Heart left ventricle (tissue), 16 donors: ENCODE measurements around the gene RRAS. TPM values are rescaled to one million over a fixed set of nuclear protein-coding genes. Genes with fewer than 3 reads are reported as not detected.

Source experiments
- ATAC-seq, 4 donors: fragments of 200-7000 bp; cut with Tn5 transposase; one replicate each; pipeline ENCODE4 v1.9.1; 2020 to 2022; ENCODE audit warnings: moderate library complexity in 4 of 4, mild to moderate bottlenecking in 3 of 4, moderate number of reproducible peaks in 1 of 4
- DNase-seq, 5 donors: peaks; one replicate each; pipeline ENCODE4 v3.0.0-alpha.2; 2020
- H3K27ac ChIP-seq, 12 donors: fragments of 200-600 bp; sonication (generic) in 4 of 12; one replicate each; pipeline versions ENCODE4 v1.5.0 to v1.8.0; 2016 to 2022; ENCODE audit warnings: mild to moderate bottlenecking in 2 of 12
- H3K27me3 ChIP-seq, 9 donors: fragments of 200-600 bp; sonication (generic) in 2 of 9; one replicate each; pipeline versions ENCODE4 v1.5.1 to v1.8.0; 2016 to 2022; ENCODE audit warnings: mild to moderate bottlenecking in 3 of 9
- H3K36me3 ChIP-seq, 9 donors: fragments of 200-600 bp; sonication (generic) in 2 of 9; one replicate each; pipeline versions ENCODE4 v1.5.0 to v1.8.0; 2018 to 2022; ENCODE audit warnings: mild to moderate bottlenecking in 2 of 9
- H3K4me1 ChIP-seq, 12 donors: fragments of 200-600 bp; sonication (generic) in 4 of 12; one replicate each; pipeline versions ENCODE4 v1.5.0 to v1.8.0; 2016 to 2022; ENCODE audit warnings: mild to moderate bottlenecking in 3 of 12
- H3K4me3 ChIP-seq, 12 donors: fragments of 200-600 bp; sonication (generic) in 4 of 12; one replicate each; pipeline versions ENCODE4 v1.5.0 to v1.8.0; 2017 to 2022; ENCODE audit warnings: mild to moderate bottlenecking in 9 of 12, moderate library complexity in 4 of 12
- H3K9me3 ChIP-seq, 12 donors: fragments of 200-600 bp; sonication (generic) in 4 of 12; one replicate each; pipeline versions ENCODE4 v1.5.0 to v1.8.0; 2016 to 2022; ENCODE audit warnings: mild to moderate bottlenecking in 1 of 12
- POLR2A ChIP-seq, 2 donors: fragments of 450-650 bp; IDR thresholded peaks; one replicate each; pipeline ENCODE4 v1.6.1; 2017; ENCODE audit warnings: antibody characterized with exemption in 2 of 2, mild to moderate bottlenecking in 2 of 2, moderate library complexity in 2 of 2
- WGBS, 4 donors: extraction: QIAGEN DNeasy Blood & Tissue Kit in 2 of 4; methylation state at CpG; one replicate each; pipeline versions ENCODE4 v1.1.5 to v1.1.7; 2013 to 2018; 5-methylcytosine and 5-hydroxymethylcytosine counted together
- intact Hi-C, 10 donors: fragments of 100-400 bp; cut with DNase I; formaldehyde crosslinking; loops; one replicate each; pipeline versions ENCODE4 v1.11.1 to v1.14.2; 2022
- polyA plus RNA-seq, 2 donors: library from polyadenylated mRNA; stranded (reverse); fragments of 200-250 nt; gene quantifications; one replicate each; pipeline ENCODE4 v1.2.3, GENCODE V29; 2013
- total RNA-seq, 9 donors: library from RNA; depleted of rRNA in 2 of 9; stranded (reverse); fragments of >200 nt in 2 of 9; fragmentation: NEBNext Ultra II Directional in 3 of 9; extraction: Animal tissue kit (Norgen Biotek cat#: 25700) in 3 of 9; gene quantifications; one replicate each; pipeline versions ENCODE4 v1.1.0 to v1.2.4, GENCODE V29; 2016 to 2023
- TF ChIP-seq, protein P1 (sequence below), 12 donors: fragments of 200-600 bp; sonication (generic) in 4 of 12; IDR thresholded peaks; one replicate each; pipeline versions ENCODE4 v1.5.0 to v1.8.0; 2018 to 2022; ENCODE audit warnings: antibody characterized with exemption in 12 of 12, mild to moderate bottlenecking in 5 of 12
- donor health status: ischemic (EF 13 %, LVEDD 7.1; RV severe dilation, severe dysfunction).
- donor health status: healthy with polysubstance abuse.
- donor health status: DM: no; HTN: yes; CAD: no.
- donor health status: DM: no; HTN: no; CAD: no.
- donor health status: ischemic (EF 25% LVEDD 6.9; RV normal size, moderate dysfunction).
- donor health status: ischemic (EF 25% LVEDD 5.7; RV mildly dilated, moderate dysfunction).
- donor health status: healthy.
- donor health status: DM: yes; HTN: yes; CAD: no.
- donor health status: ischemic (EF 35%, LVEDD 5.7; RV mildly dilated, moderate dysfunction).
- donor health status: nonischemic (EF 11% LVEDD 7.7; RV severe dilation, severe dysfunction).
- donor health status: DM: yes; HTN: yes; CAD: no.
- donor health status: PGD.
- donor health status: ischemic (EF 29% LVEDD 5.4; RV normal size, mild dysfunction).
- donor health status: nonischemic (EF 23%, LVEDD 6.1; RV moderate dilation, normal function).

RRAS gene
- total and polyA plus RNA-seq, 11 donors, result 64.4 to 177 (median 112) TPM

- Histone ChIP-seq H3K9me3 (no peaks in the 10 kb centered on the region), H3K4me1 (peaks cover 0 to 64% (median 35%) of the 10 kb centered on the region in 12 donors), H3K4me3 (no peak overlapping the region), H3K27ac (peak overlapping the region in 2 of 12 donors; percentile 32 to 42), H3K36me3 (peaks cover 0 to 67% (median 60%) of the 10 kb centered on the region in 9 donors), H3K27me3 (peaks cover 0 to 11% (median 0%) of the 10 kb centered on the region in 9 donors)
- no peak for DNase-seq
- ATAC-seq, result no peak
- intact Hi-C loops, result loop anchor here in 2 of 10 donors (5.0 to 10.0 kb wide), 3 partner anchors 82 to 290 kb away; partner anchors contain the start of genes AKT1S1 (in 1 of the 2), AP2A1 (in 1 of the 2) and TBC1D17 (in 1 of the 2)
- 64 to 87% (median 71%) methylated on average over 8 to 13 of the region's 13 CpGs for WGBS, 4 donors
- TF ChIP-seq POLR2A (IDR thresholded peaks at IDR 0.05), result no peak
- TF ChIP-seq, protein P1, sequence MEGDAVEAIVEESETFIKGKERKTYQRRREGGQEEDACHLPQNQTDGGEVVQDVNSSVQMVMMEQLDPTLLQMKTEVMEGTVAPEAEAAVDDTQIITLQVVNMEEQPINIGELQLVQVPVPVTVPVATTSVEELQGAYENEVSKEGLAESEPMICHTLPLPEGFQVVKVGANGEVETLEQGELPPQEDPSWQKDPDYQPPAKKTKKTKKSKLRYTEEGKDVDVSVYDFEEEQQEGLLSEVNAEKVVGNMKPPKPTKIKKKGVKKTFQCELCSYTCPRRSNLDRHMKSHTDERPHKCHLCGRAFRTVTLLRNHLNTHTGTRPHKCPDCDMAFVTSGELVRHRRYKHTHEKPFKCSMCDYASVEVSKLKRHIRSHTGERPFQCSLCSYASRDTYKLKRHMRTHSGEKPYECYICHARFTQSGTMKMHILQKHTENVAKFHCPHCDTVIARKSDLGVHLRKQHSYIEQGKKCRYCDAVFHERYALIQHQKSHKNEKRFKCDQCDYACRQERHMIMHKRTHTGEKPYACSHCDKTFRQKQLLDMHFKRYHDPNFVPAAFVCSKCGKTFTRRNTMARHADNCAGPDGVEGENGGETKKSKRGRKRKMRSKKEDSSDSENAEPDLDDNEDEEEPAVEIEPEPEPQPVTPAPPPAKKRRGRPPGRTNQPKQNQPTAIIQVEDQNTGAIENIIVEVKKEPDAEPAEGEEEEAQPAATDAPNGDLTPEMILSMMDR (IDR thresholded peaks at IDR 0.05), result no peak
Observed at GRCh38 chr19:49684983-49685553, 45.1 kb upstream of the RRAS start.

GRCh38 chr19:49684251-49684982 lies 44.5 kb upstream of the RRAS start:
- ATAC-seq (peak in 1 of 4 donors; percentile 0), DNase-seq (no peak)
- intact Hi-C loops, result loop anchor here in 1 of 10 donors (10.0 kb wide), 1 partner anchor 290 kb away; no protein-coding TSS in a partner anchor
- H3K4me3 ChIP-seq, result no peak overlapping the region
- peaks cover 0 to 4% (median 0%) of the 10 kb centered on the region in 9 donors for H3K27me3 ChIP-seq
- H3K4me1 ChIP-seq, result peaks cover 0 to 64% (median 29%) of the 10 kb centered on the region in 12 donors
- 81 to 86% (median 84%) methylated on average over 13 to 35 of the region's 35 CpGs for WGBS, 4 donors
- H3K9me3 ChIP-seq, result no peaks in the 10 kb centered on the region
- peaks cover 0 to 67% (median 60%) of the 10 kb centered on the region in 9 donors for H3K36me3 ChIP-seq
- TF ChIP-seq, protein P1 (IDR thresholded peaks at IDR 0.05), result peak in 10 of 12 donors; percentile 15 to 47 (median 30)
- no peak for TF ChIP-seq POLR2A (IDR thresholded peaks at IDR 0.05)
- H3K27ac ChIP-seq, result peak overlapping the region in 1 of 12 donors; percentile 32

GRCh38 chr19:49683814-49684250 lies 43.9 kb upstream of the RRAS start:
- Histone ChIP-seq H3K27me3 (no peaks in the 10 kb centered on the region), H3K36me3 (peaks cover 0 to 67% (median 60%) of the 10 kb centered on the region in 9 donors), H3K4me1 (peaks cover 0 to 64% (median 31%) of the 10 kb centered on the region in 12 donors), H3K27ac (no peak overlapping the region), H3K9me3 (no peaks in the 10 kb centered on the region), H3K4me3 (no peak overlapping the region)
- no peak for ATAC-seq
- WGBS, 4 donors, result 88 to 96% (median 93%) methylated on average over 18 of the region's 18 CpGs
- TF ChIP-seq, protein P1 (IDR thresholded peaks at IDR 0.05), result no peak
- TF ChIP-seq POLR2A (IDR thresholded peaks at IDR 0.05), result no peak
- DNase-seq, result no peak
- intact Hi-C loops, result loop anchor here in 1 of 10 donors (10.0 kb wide), 1 partner anchor 289 kb away; no protein-coding TSS in a partner anchor

- Histone ChIP-seq H3K27me3 (no peaks in the 10 kb centered on the region), H3K4me3 (no peak overlapping the region), H3K4me1 (peaks cover 0 to 61% (median 36%) of the 10 kb centered on the region in 12 donors), H3K9me3 (no peaks in the 10 kb centered on the region), H3K27ac (no peak overlapping the region), H3K36me3 (peaks cover 0 to 64% (median 59%) of the 10 kb centered on the region in 9 donors)
- no peak for ATAC-seq
- no peak for DNase-seq
- intact Hi-C loops, result loop anchor here in 1 of 10 donors (10.0 kb wide), 1 partner anchor 287 kb away; no protein-coding TSS in a partner anchor
- 84 to 95% (median 91%) methylated on average over 8 of the region's 8 CpGs for WGBS, 4 donors
- TF ChIP-seq, protein P1 (IDR thresholded peaks at IDR 0.05), result no peak
- TF ChIP-seq POLR2A (IDR thresholded peaks at IDR 0.05), result no peak
Observed at GRCh38 chr19:49682274-49682673, 42.3 kb upstream of the RRAS start.
